Measurements from ENCODE around the gene CHD9.

DNA sequence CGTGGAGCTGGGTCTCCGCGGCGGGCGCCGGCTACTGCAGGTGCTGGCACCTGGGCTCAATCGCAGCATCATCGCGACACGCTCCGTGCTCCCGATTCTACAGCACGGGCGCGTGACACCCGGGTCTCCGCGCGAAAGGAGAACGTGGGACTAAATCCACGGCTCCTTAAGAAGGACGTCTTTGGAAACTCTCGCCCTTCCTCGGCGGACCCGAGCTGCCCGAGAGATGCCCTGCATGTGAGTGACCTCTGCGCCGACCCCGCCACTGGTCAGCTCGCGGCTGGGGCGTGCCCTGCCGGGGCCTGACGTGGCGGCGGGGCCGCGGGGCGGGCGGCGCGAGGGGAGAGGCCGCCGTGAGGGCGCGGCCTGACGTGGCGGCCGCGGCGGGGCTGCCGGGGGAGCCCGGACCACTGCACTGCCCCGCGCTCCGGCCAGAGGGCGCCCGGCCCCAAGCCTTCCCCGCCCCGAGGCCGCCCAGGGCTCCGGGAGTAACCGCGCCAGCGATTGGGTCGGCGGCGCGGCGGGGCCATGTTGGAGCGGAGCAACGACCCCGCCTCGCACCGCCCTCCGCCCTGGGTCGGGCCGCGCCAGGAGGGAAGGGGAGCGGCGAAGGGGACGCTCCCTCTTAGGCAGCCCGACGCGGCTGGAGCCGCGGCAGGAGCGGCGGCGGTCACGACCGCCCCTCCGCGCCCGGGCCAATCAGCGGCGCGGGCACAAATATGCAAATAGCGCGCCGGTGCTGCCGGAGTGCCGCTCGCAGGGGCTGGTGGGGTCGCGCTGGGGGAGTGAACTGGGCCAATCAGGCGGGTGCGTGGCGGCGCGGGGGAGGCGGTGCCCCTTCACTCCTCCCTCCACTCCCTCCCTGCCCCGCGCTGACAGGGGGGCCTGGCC lies 75.6 kb downstream of the CHD9 start:
- TF ChIP-seq, protein P1, sequence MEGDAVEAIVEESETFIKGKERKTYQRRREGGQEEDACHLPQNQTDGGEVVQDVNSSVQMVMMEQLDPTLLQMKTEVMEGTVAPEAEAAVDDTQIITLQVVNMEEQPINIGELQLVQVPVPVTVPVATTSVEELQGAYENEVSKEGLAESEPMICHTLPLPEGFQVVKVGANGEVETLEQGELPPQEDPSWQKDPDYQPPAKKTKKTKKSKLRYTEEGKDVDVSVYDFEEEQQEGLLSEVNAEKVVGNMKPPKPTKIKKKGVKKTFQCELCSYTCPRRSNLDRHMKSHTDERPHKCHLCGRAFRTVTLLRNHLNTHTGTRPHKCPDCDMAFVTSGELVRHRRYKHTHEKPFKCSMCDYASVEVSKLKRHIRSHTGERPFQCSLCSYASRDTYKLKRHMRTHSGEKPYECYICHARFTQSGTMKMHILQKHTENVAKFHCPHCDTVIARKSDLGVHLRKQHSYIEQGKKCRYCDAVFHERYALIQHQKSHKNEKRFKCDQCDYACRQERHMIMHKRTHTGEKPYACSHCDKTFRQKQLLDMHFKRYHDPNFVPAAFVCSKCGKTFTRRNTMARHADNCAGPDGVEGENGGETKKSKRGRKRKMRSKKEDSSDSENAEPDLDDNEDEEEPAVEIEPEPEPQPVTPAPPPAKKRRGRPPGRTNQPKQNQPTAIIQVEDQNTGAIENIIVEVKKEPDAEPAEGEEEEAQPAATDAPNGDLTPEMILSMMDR (IDR thresholded peaks at IDR 0.05): peak; percentile 28 to 85 (median 76)
- peak in 2 of 4 donors; percentile 72 for TF ChIP-seq POLR2A (IDR thresholded peaks at IDR 0.05)
